Ishikawa (cell line): ENCODE data around the gene ZNF653.

Source experiments
- CEBPB ChIP-seq: IDR thresholded peaks from 2 replicates; pipeline ENCODE4 v1.6.1; 2012
- EGR1 ChIP-seq: IDR thresholded peaks from 2 replicates; pipeline ENCODE4 v1.6.1; 2012
- MAX ChIP-seq: IDR thresholded peaks from 2 replicates; pipeline ENCODE4 v1.6.1; 2012
- NFIC ChIP-seq: IDR thresholded peaks from 2 replicates; pipeline ENCODE4 v1.6.1; 2012
- TAF1 ChIP-seq: IDR thresholded peaks from 2 replicates; pipeline ENCODE4 v1.6.1; 2012; ENCODE audit warnings: low read depth, mild to moderate bottlenecking
- YY1 ChIP-seq: IDR thresholded peaks from 2 replicates; pipeline ENCODE4 v1.6.1; 2012; ENCODE audit warnings: low read depth

DNA sequence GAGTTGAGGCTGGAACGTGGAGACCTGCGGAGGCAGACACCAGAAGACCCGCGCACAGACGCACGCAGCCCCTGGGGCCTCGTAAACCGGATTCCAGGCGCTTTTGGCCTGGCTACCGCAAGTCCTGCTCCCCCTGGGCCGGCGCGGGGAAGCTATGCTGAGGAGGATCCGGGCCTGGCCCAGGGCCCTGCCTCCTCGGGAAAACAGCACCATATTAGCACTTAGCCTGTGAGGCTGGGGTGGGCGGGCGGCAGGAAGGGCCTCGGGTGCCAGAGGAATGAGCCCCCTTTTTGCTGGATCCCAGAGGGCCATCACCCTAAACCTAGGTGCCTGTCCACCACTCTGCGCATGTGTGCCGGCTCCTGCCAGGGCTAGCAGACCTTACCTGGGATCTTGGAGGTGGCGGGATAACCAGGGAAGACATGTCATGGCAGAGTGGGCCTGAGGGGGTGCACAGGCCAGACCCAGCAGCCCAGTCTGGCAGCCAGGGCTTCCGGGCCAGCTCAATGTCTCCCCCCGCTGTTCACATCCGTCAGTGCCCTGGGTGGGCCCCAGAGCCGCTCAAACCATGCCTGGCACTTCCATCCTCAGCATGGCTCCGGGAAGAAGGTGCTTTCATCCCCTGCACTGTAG lies 46.1 kb upstream of the ZNF653 start:
- no peak for TF ChIP-seq YY1
- no peak for TF ChIP-seq MAX
- TF ChIP-seq EGR1: no peak
- TF ChIP-seq TAF1: no peak
- no peak for TF ChIP-seq NFIC
- TF ChIP-seq CEBPB: no peak
